Neural cell (in vitro differentiated cells): ENCODE measurements around the gene TRIM63. TPM values are rescaled to one million over a fixed set of nuclear protein-coding genes. Genes with fewer than 3 reads are reported as not detected.
"Not testable (repeated sequence)": the region's sequence is repeated elsewhere in the genome, so short reads cannot be mapped to it uniquely, and the experiment has no call there.

ENCODE experiments used
- H2AFZ ChIP-seq: fragments of 200-600, 300-800 bp; sonication (generic), shearing (Covaris generic); 2 replicates; pipeline ENCODE4 v1.6.0; 2014; ENCODE audit warnings: low read depth, mild to moderate bottlenecking, antibody characterized with exemption, low read length, moderate library complexity
- H3F3A ChIP-seq: fragments of 200-600 bp; shearing (Covaris generic); 2 replicates; pipeline ENCODE4 v1.6.1; 2016; ENCODE audit warnings: mild to moderate bottlenecking, moderate library complexity, mixed read lengths, antibody characterized with exemption, low read length; ENCODE audit not compliant: insufficient read depth, poor library complexity, severe bottlenecking
- H3K27ac ChIP-seq: fragments of 200-600, 300-800 bp; sonication (generic), shearing (Covaris generic); 2 replicates; pipeline ENCODE4 v1.5.1; 2014; ENCODE audit warnings: mild to moderate bottlenecking, low read length, moderate library complexity
- H3K27me3 ChIP-seq: fragments of 300-800, 200-600 bp; sonication (generic), shearing (Covaris generic); 2 replicates; pipeline ENCODE4 v1.6.0; 2014; ENCODE audit warnings: mild to moderate bottlenecking, low read depth, low read length, moderate library complexity; ENCODE audit not compliant: insufficient read depth
- H3K36me3 ChIP-seq: fragments of 300-800, 200-600 bp; sonication (generic), shearing (Covaris generic); 2 replicates; pipeline ENCODE4 v1.5.1; 2014; ENCODE audit warnings: mild to moderate bottlenecking, antibody characterized with exemption, low read length, moderate library complexity; ENCODE audit not compliant: insufficient read depth
- H3K4me2 ChIP-seq: fragments of 300-800, 200-600 bp; sonication (generic), shearing (Covaris generic); 2 replicates; pipeline ENCODE4 v1.6.0; 2014; ENCODE audit warnings: mild to moderate bottlenecking, low read length
- H3K4me3 ChIP-seq: fragments of 300-800, 200-600 bp; sonication (generic), shearing (Covaris generic); 2 replicates; pipeline ENCODE4 v1.5.1; 2014; ENCODE audit warnings: mild to moderate bottlenecking, low read length, moderate library complexity
- H3K79me2 ChIP-seq: fragments of 200-600 bp; shearing (Covaris generic); replicated peaks from 2 replicates; pipeline ENCODE4 v1.6.0; 2014; ENCODE audit warnings: mild to moderate bottlenecking, low read length, moderate library complexity; ENCODE audit not compliant: insufficient read depth
- H3K9ac ChIP-seq: fragments of 300-800, 200-600 bp; sonication (generic), shearing (Covaris generic); 2 replicates; pipeline ENCODE4 v1.6.1; 2016; ENCODE audit warnings: mild to moderate bottlenecking, low read length, mixed read lengths
- H3K9me2 ChIP-seq: fragments of 200-600 bp; shearing (Covaris generic); 2 replicates; pipeline ENCODE4 v1.6.1; 2016; ENCODE audit warnings: mild to moderate bottlenecking, low read length, mixed read lengths; ENCODE audit not compliant: insufficient read depth
- H3K9me3 ChIP-seq: fragments of 200-600, 300-800 bp; sonication (generic), shearing (Covaris generic); 2 replicates; pipeline ENCODE4 v1.6.1; 2016; ENCODE audit warnings: mild to moderate bottlenecking, mixed run types, low read length, moderate library complexity, mixed read lengths
- H4K20me1 ChIP-seq: fragments of 200-600 bp; shearing (Covaris generic); 2 replicates; pipeline ENCODE4 v1.6.1; 2016; ENCODE audit warnings: mild to moderate bottlenecking, mixed run types; ENCODE audit not compliant: insufficient read depth
- CTCF ChIP-seq: fragments of 450-650 bp; IDR thresholded peaks from 2 replicates; pipeline ENCODE4 v1.5.1; 2014; ENCODE audit warnings: antibody characterized with exemption, mild to moderate bottlenecking, moderate library complexity; ENCODE audit not compliant: poor library complexity, severe bottlenecking
- EP300 ChIP-seq: fragments of 450-650 bp; conservative IDR thresholded peaks from 2 replicates; pipeline ENCODE4 v1.6.1; 2014; ENCODE audit warnings: antibody characterized with exemption, mild to moderate bottlenecking, moderate library complexity; ENCODE audit not compliant: poor library complexity, severe bottlenecking
- MXI1 ChIP-seq: fragments of 450-650 bp; conservative IDR thresholded peaks from 2 replicates; pipeline ENCODE4 v1.6.1; 2014; ENCODE audit warnings: antibody characterized with exemption, mild to moderate bottlenecking; ENCODE audit not compliant: poor library complexity, severe bottlenecking
- POLR2AphosphoS5 ChIP-seq: IDR thresholded peaks from 2 replicates; pipeline ENCODE4 v1.6.1; 2012
- RAD21 ChIP-seq: fragments of 450-650 bp; conservative IDR thresholded peaks from 2 replicates; pipeline ENCODE4 v1.6.1; 2014; ENCODE audit warnings: antibody characterized with exemption, mild to moderate bottlenecking, moderate library complexity
- REST ChIP-seq: IDR thresholded peaks from 2 replicates; pipeline ENCODE4 v1.6.1; 2012; ENCODE audit warnings: borderline replicate concordance
- SMC3 ChIP-seq: fragments of 450-650 bp; conservative IDR thresholded peaks from 2 replicates; pipeline ENCODE4 v1.6.1; 2014; ENCODE audit warnings: antibody characterized with exemption, mild to moderate bottlenecking, moderate library complexity; ENCODE audit not compliant: poor library complexity
- TAF1 ChIP-seq: IDR thresholded peaks from 2 replicates; pipeline ENCODE4 v1.6.1; 2012; ENCODE audit warnings: low read depth
- polyA plus RNA-seq: library from polyadenylated mRNA; depleted of rRNA; stranded (reverse); fragments of >200 nt; gene quantifications from 2 replicates; pipeline ENCODE4 v1.2.3, GENCODE V29; 2014

The TRIM63 gene
- polyA plus RNA-seq, 1 donor from 2014 or later: not detected

- not testable (repeated sequence) for H3F3A ChIP-seq
These were observed 37.8 kb upstream of the TRIM63 start for GRCh38 chr1:26105226-26105548.

GRCh38 chr1:26102526-26102925, 35.1 kb upstream of the TRIM63 start:
- Histone ChIP-seq H3K9me3 (no peaks in the 10 kb centered on the region), H3K27ac (no peak overlapping the region), H3K36me3 (no peaks in the 10 kb centered on the region), H3K9ac (no peak overlapping the region), H3K9me2 (no peaks in the 10 kb centered on the region), H3K27me3 (no peaks in the 10 kb centered on the region), H3F3A (no peaks in the 10 kb centered on the region), H4K20me1 (no peaks in the 10 kb centered on the region), H3K79me2 (no peaks in the 10 kb centered on the region), H2AFZ (no peak overlapping the region), H3K4me3 (no peak overlapping the region), H3K4me2 (no peak overlapping the region)
- TF ChIP-seq POLR2AphosphoS5 (no peak), EP300 (no peak), CTCF (no peak), TAF1 (no peak)

More at GRCh38 chr1:26105226-26105548, 37.8 kb upstream of the TRIM63 start:
- H3K4me2 ChIP-seq, H3K36me3 ChIP-seq, H3K9me3 ChIP-seq, H3K4me3 ChIP-seq, H3K27ac ChIP-seq, H3K79me2 ChIP-seq, H3K9me2 ChIP-seq, H3K27me3 ChIP-seq, H3K9ac ChIP-seq, H4K20me1 ChIP-seq, H2AFZ ChIP-seq: not testable (repeated sequence)
- TF ChIP-seq SMC3 (peak; percentile 3), MXI1 (peak; percentile 23)

GRCh38 chr1:26102119-26102518, 34.7 kb upstream of the TRIM63 start:
- H3F3A ChIP-seq: no peaks in the 10 kb centered on the region
- H3K9me3 ChIP-seq: no peaks in the 10 kb centered on the region
- H3K79me2 ChIP-seq: no peaks in the 10 kb centered on the region
- no peaks in the 10 kb centered on the region for H3K36me3 ChIP-seq
- H3K9me2 ChIP-seq: no peaks in the 10 kb centered on the region
- no peaks in the 10 kb centered on the region for H4K20me1 ChIP-seq
- H3K4me2 ChIP-seq: no peak overlapping the region
- H2AFZ ChIP-seq: no peak overlapping the region
- no peak overlapping the region for H3K9ac ChIP-seq
- H3K27ac ChIP-seq: no peak overlapping the region
- TF ChIP-seq CTCF (no peak), REST (no peak), RAD21 (no peak)
- no peaks in the 10 kb centered on the region for H3K27me3 ChIP-seq
- no peak overlapping the region for H3K4me3 ChIP-seq

- H3K27me3 ChIP-seq, H3K4me2 ChIP-seq, H4K20me1 ChIP-seq, H3K27ac ChIP-seq, H2AFZ ChIP-seq, H3K9me2 ChIP-seq, H3K4me3 ChIP-seq, H3K9me3 ChIP-seq, H3F3A ChIP-seq, H3K36me3 ChIP-seq, H3K9ac ChIP-seq, H3K79me2 ChIP-seq: not testable (repeated sequence)
These were observed 32.8 kb upstream of the TRIM63 start for GRCh38 chr1:26100204-26100603.
